Suppressor macrophage treated with lipopolysaccharide for 1 hour (primary cell): ENCODE results near the gene KRTAP5-9.
"Not testable (repeated sequence)": the region's sequence is repeated elsewhere in the genome, so short reads cannot be mapped to it uniquely, and the experiment has no call there.

Experiments used
- DNase-seq, 3 donors: peaks; one replicate each; pipeline ENCODE4 v3.0.0-alpha.2; 2020 to 2022

The KRTAP5-9 gene

DNA sequence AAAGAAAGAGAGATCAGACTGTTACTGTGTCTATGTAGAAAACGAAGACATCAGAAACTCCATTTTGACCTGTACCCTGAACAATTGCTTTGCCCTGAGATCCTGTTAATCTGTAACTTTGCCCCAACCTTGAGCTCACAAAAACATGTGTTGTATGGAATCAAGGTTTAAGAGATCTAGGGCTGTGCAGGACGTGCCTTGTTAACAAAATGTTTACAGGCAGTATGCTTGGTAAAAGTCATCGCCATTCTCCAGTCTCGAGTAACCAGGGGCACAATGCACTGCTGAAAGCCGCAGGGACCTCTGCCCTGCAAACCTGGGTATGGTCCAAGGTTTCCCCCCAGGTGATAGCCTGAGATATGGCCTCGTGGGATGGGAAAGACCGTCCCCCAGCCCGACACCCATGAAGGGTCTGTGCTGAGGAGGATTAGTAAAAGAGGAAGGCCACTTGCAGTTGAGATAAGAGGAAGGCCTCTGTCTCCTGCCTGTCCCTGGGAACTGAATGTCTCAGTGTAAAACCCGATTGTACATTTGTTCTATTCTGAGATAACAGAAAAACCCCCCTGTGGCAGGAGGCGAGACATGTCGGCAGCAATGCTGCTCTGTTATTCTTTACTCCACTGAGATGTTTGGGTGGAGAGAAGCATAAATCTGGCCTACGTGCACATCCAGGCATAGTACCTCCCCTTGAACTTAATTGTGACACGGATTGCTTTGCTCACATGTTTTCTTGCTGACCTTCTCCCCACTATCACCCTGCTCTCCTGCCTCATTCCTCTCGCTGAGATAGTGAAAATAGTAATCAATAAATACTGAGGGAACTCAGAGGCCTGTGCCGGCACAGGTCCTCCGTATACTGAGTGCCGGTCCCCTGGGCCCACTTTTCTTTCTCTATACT, 13.3 kb upstream of the KRTAP5-9 start:
- not testable (repeated sequence) for DNase-seq

DNA sequence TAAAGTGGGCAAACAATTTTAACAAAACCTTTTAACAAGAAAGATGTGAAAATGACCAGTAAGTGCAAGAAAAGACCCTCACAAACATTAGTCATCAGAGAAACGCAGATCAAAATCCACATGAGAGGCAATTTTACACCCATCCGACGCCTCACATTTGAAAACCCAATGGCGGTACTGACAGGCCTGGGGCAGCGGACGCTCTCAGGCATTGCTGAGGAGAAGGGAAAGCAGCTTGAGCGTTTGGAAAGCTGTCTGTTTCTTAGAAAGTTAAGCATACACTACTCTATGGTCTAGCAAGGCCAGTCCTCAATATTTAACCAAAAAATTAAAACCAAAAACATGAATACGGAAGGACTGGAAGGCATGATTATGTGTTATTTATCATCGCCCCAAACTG, 12.4 kb upstream of the KRTAP5-9 start:
- no peak for DNase-seq

DNA sequence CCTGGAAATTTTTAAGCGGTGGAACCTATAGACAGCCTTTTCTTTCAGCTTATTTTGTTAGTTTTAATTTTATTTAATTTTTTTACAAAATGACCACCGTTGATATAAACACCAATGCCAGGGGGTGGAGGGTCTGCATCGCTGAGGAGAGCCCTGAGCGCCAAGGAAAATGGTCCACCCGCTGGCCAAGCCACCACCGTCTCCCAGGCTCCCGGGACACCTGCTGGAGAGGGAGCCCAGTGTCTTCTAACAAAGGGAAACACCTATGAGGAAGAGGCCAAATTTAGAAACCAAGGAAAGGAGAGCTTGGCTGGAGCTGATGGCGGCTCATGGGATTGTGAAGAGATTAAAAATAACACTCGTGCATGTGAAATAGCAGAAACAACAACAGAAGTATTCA, 10.7 kb upstream of the KRTAP5-9 start:
- no peak for DNase-seq

DNA sequence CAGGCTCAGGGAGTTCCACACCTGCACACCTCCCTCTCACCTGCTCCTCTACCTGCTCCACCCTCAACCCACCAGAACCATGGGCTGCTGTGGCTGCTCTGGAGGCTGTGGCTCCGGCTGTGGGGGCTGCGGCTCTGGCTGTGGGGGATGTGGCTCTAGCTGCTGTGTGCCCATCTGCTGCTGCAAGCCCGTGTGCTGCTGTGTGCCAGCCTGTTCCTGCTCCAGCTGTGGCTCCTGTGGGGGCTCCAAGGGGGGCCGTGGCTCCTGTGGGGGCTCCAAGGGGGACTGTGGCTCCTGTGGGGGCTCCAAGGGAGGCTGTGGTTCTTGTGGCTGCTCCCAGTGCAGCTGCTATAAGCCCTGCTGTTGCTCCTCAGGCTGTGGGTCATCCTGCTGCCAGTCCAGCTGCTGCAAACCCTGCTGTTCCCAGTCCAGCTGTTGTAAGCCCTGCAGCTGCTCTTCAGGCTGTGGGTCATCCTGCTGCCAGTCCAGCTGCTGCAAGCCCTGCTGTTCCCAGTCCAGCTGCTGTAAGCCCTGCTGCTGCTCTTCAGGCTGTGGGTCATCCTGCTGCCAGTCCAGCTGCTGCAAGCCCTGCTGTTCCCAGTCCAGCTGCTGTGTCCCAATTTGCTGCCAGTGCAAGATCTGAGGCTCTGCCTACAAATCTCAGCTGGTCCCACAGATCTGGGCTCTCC, 10.1 kb upstream of the KRTAP5-9 start, which contains the start of gene KRTAP5-8:
Gene KRTAP5-8, plus strand, starts transcription at position 49 of the 689 bp plus-strand sequence. Its CDS starts 31 bp downstream, at position 80.
- DNase-seq: not testable (repeated sequence)

GRCh38 chr11:71538666-71538990, 9.6 kb upstream of the KRTAP5-9 start:
- DNase-seq: no peak

- no peak for DNase-seq
These were observed 9.2 kb upstream of the KRTAP5-9 start for GRCh38 chr11:71539017-71539416.

- not testable (repeated sequence) for DNase-seq
These were observed 8.2 kb upstream of the KRTAP5-9 start for GRCh38 chr11:71539971-71540370.

DNA sequence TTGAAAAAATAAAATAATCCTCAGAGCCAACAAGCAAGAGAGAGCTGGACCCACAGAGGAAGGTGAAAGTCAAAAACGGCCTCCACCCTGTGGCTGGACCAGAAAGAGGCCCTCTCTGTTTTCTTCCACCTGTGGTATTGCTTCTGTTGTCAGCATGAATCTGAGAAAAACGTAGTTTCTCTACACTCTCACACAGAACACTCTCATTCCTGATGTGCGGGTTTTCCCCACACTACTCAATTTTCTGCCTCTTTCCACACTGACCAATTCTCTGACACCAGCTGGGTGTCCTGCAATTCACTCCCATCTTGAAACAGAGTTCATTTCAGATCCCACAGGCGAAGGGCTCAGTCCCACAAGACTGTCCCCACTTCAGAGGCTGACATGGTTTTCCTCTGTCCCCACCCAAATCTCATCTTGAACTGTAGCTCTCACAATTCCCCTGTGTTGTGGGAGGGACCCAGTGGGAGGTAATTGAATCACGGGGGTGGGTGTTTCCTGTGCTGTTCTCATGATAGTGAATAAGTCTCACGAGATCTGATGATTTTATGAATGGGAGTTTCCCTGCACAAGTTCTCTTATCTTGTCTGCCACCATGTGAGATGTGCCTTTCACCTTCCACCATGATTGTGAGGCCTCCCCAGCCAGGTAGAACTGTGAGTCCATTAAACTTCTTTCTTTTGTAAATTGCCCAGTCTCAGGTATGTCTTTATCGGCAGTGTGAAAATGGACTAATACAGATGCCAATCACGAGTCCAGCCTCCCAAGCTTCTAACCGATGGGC, 7.5 kb upstream of the KRTAP5-9 start:
- DNase-seq: peak; percentile 17 to 36 (median 29)

DNA sequence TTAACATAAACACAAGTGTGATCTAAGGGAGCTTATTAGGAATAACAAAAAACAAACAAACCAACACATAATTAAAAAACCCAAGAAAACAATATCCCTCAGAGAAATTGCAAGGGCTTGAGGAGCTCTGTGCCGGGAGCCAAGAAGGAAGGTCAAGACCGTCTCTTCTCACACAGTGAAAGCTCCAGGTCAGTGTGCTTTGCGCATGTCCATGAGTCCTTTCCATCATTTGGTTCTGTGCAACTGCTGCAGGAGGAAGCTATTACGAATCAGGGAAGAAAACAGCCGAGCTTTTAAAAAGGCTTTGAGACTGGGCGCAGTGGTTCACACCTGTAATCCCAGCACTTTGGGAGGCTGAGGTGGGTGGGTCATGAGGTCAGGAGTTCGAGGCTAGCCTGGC, 5.8 kb upstream of the KRTAP5-9 start:
- no peak for DNase-seq

- DNase-seq: peak; percentile 85 to 88 (median 87)
These were observed 5.1 kb upstream of the KRTAP5-9 start for GRCh38 chr11:71542879-71543777.

DNA sequence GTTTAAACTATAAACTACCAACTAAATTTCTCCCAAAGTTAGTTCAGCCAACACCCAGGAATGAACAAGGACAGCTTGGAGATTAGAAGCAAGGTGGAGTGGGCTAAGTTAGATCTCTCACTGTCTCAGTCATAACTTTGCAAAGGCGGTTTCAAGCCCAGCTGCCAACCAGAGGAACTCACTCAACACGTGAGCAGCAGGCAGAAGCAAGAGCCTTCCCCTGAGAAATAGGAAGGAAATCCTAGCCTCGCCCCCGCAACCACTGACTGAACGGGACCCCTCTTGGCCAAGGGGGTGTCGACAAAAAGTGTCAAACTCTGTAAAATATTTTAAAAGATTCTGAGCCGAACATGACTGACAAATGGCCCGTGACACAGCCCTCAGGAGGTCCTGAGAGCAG, 4.4 kb upstream of the KRTAP5-9 start:
- peak; percentile 68 to 87 (median 76) for DNase-seq

DNA sequence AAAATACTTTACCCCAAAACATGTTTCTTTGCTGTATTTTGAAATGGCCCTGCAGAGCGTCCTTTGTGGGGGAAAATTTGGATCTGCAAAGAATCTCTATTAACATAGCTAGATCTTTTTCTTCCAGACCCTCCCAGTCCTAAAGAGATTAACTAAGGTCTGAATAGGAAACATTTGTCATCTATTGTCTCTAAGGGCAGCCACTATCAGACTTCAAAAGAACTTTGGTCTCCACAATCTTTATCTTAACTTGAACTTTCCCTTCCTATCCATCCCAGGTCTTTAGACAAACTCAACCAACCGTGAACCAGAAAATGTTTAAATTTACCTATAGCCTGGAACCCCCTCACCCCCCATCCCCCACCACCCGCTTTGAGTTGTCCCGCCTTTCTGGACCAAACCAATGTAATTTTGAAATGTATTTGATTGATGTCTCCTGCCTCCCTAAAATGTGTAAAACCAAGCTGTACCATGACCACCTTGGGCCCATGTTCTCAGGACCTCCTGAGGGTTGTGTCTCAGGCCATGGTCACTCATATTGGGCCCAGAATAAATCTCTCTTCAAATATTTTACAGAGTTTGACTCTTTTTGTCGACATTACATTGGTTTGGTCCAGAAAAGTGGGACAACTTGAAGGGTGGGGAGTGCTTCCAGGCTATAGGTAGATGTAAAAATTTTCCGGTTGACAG, 3.5 kb upstream of the KRTAP5-9 start:
- no peak for DNase-seq

DNA sequence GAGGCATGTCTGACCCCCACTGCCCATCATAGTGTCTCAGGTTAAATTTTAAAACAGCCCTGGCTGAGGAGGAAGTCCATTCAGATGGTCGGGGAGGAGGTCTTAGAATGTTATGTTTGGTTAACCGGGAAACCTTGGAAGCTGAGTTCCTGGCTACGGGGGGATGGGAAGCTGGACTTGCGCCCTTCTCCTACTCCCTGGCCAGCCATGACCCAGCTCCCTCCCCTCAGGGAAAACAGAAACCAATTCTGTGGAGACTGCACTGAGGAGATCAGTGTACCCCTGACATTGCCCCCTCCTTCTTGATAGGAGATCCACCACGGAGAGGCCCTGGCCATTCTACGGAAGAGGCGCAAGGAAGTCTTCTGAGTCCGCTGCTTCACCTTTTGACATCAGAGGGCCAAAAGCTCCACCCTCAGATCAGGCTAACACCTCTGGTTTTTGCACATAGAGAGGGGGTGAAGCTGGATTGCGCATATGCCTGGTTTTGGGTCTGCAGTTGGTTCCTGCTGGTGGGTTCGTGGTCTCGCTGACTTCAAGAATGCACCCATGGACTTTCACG, 2.7 kb upstream of the KRTAP5-9 start:
- DNase-seq: no peak

GRCh38 chr11:71548716-71549151, 514 bp downstream of the KRTAP5-9 start:
- no peak for DNase-seq

GRCh38 chr11:71551711-71552110, 3.5 kb downstream of the KRTAP5-9 start:
- peak; percentile 61 to 82 (median 79) for DNase-seq

DNA sequence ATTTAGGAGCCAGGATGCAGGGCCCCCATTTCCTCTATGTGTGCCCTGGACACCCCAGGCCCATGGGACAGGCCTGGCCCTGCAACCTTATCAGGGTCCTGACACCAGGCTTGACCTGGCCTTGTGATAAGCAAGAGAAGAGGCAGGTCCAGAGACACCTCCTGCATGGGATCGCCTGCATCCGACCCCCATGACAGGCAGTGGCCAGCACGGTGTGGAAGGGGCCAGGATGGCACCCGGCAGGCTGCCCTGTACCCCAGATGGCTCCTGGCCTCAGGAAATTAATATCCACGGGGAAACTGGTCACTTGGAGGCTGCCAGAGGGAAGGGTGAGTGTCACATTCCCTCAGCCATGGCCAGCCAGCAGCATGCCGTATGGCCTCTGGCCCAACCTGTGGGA, 6.8 kb downstream of the KRTAP5-9 start:
- no peak for DNase-seq

GRCh38 chr11:71555508-71555907, 7.3 kb downstream of the KRTAP5-9 start:
- no peak for DNase-seq

DNA sequence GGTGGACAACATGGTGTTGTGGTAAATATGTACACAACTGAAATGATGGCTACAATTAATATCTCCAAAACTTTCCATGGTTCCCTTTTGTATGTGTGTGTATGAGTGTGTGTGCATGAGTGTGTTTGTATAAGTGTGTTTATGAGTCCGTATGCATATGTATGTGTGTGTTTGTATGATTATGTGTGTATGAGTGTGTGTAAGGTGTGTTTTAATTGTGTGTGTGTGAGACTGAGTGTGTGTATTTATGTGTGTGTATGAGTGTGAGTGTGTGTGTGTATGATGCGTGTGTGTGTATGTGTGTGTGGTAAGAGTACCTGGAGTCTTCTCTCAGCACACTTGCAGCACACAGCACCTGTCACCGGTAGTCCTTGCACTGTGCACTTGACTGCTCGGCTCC, 7.8 kb downstream of the KRTAP5-9 start:
- DNase-seq: no peak

GRCh38 chr11:71557257-71557656, 9.0 kb downstream of the KRTAP5-9 start:
- DNase-seq: no peak

GRCh38 chr11:71558996-71559395, 10.8 kb downstream of the KRTAP5-9 start:
- DNase-seq: no peak

- no peak for DNase-seq
These were observed 13.9 kb downstream of the KRTAP5-9 start for GRCh38 chr11:71562120-71562519.
